HG03439 (cell line): ENCODE measurements around the gene AGTRAP.

ENCODE experiments used
- ATAC-seq: cut with Tn5 transposase; IDR thresholded peaks from one replicate; pipeline ENCODE4 v1.9.1; 2021; ENCODE audit warnings: mild to moderate bottlenecking, moderate library complexity; ENCODE audit not compliant: unreplicated experiment

Gene AGTRAP

GRCh38 chr1:11757047-11757446 is 21.1 kb downstream of the AGTRAP start:
- no peak for ATAC-seq

GRCh38 chr1:11759791-11760190 is 23.9 kb downstream of the AGTRAP start:
- no peak for ATAC-seq

- no peak for ATAC-seq
Measured at GRCh38 chr1:11761285-11761684, 25.3 kb downstream of the AGTRAP start.

- ATAC-seq, result no peak
Measured at GRCh38 chr1:11761988-11762406, 26.1 kb downstream of the AGTRAP start, which contains the start of gene C1orf167. C1orf167 (plus strand) TSS chr1:11762193; CDS start chr1:11764401, 2,208 bp downstream.

GRCh38 chr1:11764115-11764514 is 28.2 kb downstream of the AGTRAP start:
- no peak for ATAC-seq

GRCh38 chr1:11764519-11764918 is 28.6 kb downstream of the AGTRAP start:
- no peak for ATAC-seq

GRCh38 chr1:11765661-11766428 is 29.9 kb downstream of the AGTRAP start:
- no peak for ATAC-seq

- no peak for ATAC-seq
Measured at GRCh38 chr1:11766429-11766776, 30.5 kb downstream of the AGTRAP start.

GRCh38 chr1:11767922-11768704 is 32.2 kb downstream of the AGTRAP start:
- no peak for ATAC-seq

GRCh38 chr1:11768821-11769220 is 32.9 kb downstream of the AGTRAP start:
- ATAC-seq, result no peak

GRCh38 chr1:11769274-11769673 is 33.3 kb downstream of the AGTRAP start:
- no peak for ATAC-seq

GRCh38 chr1:11770011-11770410 is 34.1 kb downstream of the AGTRAP start:
- no peak for ATAC-seq

- ATAC-seq, result no peak
Measured at GRCh38 chr1:11771481-11772043, 35.6 kb downstream of the AGTRAP start.

- ATAC-seq, result no peak
Measured at GRCh38 chr1:11772458-11772857, 36.5 kb downstream of the AGTRAP start.

GRCh38 chr1:11774753-11775152 is 38.8 kb downstream of the AGTRAP start:
- no peak for ATAC-seq

- ATAC-seq, result no peak
Measured at GRCh38 chr1:11777658-11778322, 41.9 kb downstream of the AGTRAP start.

GRCh38 chr1:11778336-11778735 is 42.4 kb downstream of the AGTRAP start:
- ATAC-seq, result no peak

- no peak for ATAC-seq
Measured at GRCh38 chr1:11778844-11779623, 43.1 kb downstream of the AGTRAP start.

GRCh38 chr1:11779715-11780379 is 43.9 kb downstream of the AGTRAP start:
- ATAC-seq, result no peak
